Measurements from ENCODE around the gene ZSCAN2.

ZSCAN2 gene

GRCh38 chr15:84608707-84609284 is 8.0 kb downstream of the ZSCAN2 start:
- DNase-seq (ENCODE audit: low spot score) = no peak
- ChIA-PET CTCF (interaction anchor here (0.5 kb wide), 1 partner anchor 88 kb away, joined by 3 read pairs; no protein-coding TSS in a partner anchor), POLR2A (ENCODE audit: low non-redundant PET) (interaction anchor here (0.5 kb wide), 1 partner anchor 22 kb away, joined by 3 read pairs; no protein-coding TSS in a partner anchor)
- H3K27ac ChIP-seq = no peak overlapping the region
- TF ChIP-seq, protein P1, sequence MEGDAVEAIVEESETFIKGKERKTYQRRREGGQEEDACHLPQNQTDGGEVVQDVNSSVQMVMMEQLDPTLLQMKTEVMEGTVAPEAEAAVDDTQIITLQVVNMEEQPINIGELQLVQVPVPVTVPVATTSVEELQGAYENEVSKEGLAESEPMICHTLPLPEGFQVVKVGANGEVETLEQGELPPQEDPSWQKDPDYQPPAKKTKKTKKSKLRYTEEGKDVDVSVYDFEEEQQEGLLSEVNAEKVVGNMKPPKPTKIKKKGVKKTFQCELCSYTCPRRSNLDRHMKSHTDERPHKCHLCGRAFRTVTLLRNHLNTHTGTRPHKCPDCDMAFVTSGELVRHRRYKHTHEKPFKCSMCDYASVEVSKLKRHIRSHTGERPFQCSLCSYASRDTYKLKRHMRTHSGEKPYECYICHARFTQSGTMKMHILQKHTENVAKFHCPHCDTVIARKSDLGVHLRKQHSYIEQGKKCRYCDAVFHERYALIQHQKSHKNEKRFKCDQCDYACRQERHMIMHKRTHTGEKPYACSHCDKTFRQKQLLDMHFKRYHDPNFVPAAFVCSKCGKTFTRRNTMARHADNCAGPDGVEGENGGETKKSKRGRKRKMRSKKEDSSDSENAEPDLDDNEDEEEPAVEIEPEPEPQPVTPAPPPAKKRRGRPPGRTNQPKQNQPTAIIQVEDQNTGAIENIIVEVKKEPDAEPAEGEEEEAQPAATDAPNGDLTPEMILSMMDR (conservative IDR thresholded peaks at IDR 0.05; ENCODE audit: low read depth) = no peak

DNA sequence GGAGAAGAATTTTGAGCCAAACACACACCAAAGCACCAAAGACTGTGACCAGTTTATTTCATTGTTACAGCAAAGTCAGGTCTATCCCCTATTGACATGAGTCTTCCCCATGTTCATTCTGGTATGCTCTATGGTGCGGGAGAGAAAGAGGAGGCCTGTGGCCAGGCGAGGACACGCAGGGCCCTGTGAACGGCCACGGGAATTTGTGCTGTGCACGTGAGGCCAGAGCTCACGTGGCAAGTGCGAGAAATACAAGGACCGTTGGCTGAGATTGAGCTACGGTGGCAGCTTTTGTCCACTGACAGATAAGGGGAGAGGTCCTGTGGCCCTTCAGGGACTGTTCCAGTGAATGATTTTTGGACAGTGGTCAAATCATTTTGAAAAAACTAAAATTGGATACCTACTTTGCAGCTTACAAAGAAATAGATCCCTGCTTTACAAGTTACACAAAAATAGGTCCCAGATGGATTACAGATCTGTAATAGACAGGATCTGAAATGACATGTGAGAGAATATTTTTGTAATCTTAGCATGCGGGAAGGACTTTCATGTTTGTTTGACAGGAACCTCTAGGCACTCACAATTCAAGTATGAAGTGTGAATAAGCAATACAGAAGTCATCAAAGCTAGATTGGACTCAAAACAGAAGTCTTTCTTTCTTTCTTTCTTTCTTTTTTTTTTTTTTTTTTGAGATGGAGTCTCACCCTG is 9.2 kb downstream of the ZSCAN2 start:
- H3K27ac ChIP-seq = no peak overlapping the region
- DNase-seq (ENCODE audit: low spot score) = no peak
- ChIA-PET POLR2A (ENCODE audit: low non-redundant PET) (interaction anchor here (0.6 kb wide), 1 partner anchor 19 kb away, joined by 3 read pairs; no protein-coding TSS in a partner anchor), CTCF (interaction anchor here (0.6 to 1.0 kb wide), 2 partner anchors 21 to 32 kb away, joined by 3 to 6 read pairs; no protein-coding TSS in a partner anchor)
- TF ChIP-seq, protein P1 (conservative IDR thresholded peaks at IDR 0.05; ENCODE audit: low read depth) = no peak

- DNase-seq (ENCODE audit: low spot score) = no peak
- no peak overlapping the region for H3K27ac ChIP-seq
- ChIA-PET CTCF (no interaction called here), POLR2A (ENCODE audit: low non-redundant PET) (no interaction called here)
- TF ChIP-seq, protein P1 (conservative IDR thresholded peaks at IDR 0.05; ENCODE audit: low read depth) = no peak
Measured at GRCh38 chr15:84611631-84612030, 10.8 kb downstream of the ZSCAN2 start.

- DNase-seq (ENCODE audit: low spot score) = no peak
- no peak overlapping the region for H3K27ac ChIP-seq
- ChIA-PET CTCF (interaction anchor here (0.6 kb wide), 1 partner anchor 46 kb away, joined by 3 read pairs; no protein-coding TSS in a partner anchor), POLR2A (ENCODE audit: low non-redundant PET) (no interaction called here)
- TF ChIP-seq, protein P1 (conservative IDR thresholded peaks at IDR 0.05; ENCODE audit: low read depth) = no peak
Measured at GRCh38 chr15:84616235-84616634, 15.4 kb downstream of the ZSCAN2 start.

DNA sequence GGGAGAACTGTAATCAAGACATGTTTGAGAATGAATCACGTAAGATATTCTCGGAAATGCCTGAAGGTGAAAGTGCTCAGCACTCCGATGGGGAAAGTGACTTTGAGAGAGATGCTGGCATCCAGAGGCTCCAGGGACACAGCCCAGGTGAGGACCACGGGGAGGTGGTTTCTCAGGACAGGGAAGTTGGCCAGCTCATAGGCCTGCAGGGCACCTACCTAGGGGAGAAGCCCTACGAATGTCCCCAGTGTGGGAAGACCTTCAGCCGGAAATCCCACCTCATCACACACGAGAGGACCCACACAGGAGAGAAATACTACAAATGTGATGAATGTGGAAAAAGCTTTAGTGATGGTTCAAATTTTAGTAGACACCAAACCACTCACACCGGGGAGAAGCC is 19.8 kb downstream of the ZSCAN2 start:
- ChIA-PET CTCF (no interaction called here), POLR2A (ENCODE audit: low non-redundant PET) (no interaction called here)
- H3K27ac ChIP-seq = no peak overlapping the region
- TF ChIP-seq, protein P1 (conservative IDR thresholded peaks at IDR 0.05; ENCODE audit: low read depth) = no peak
- DNase-seq (ENCODE audit: low spot score) = no peak

GRCh38 chr15:84621358-84621979 is 20.7 kb downstream of the ZSCAN2 start:
- TF ChIP-seq, protein P1 (conservative IDR thresholded peaks at IDR 0.05; ENCODE audit: low read depth) = no peak
- ChIA-PET CTCF (interaction anchor here (0.6 to 0.7 kb wide), 2 partner anchors 10 to 709 kb away, joined by 3 read pairs; no protein-coding TSS in a partner anchor), POLR2A (ENCODE audit: low non-redundant PET) (no interaction called here)
- no peak overlapping the region for H3K27ac ChIP-seq
- no peak for DNase-seq (ENCODE audit: low spot score)
